Natural killer cell treated with Interleukin-12 subunit alpha and Interleukin-12 subunit beta and Interleukin-15 and Interleukin-18, amount 100 ng/mL, for 72 hours (primary cell): Measurements from ENCODE around the gene OR4N2. TPM values are rescaled to one million over a fixed set of nuclear protein-coding genes. Genes with fewer than 3 reads are reported as not detected.

Source experiments
- ATAC-seq, 2 donors: fragments of 150-1000 bp; cut with Tn5 transposase in 1 of 2; sonication (Bioruptor Pico), chemical (Tn5 transposase) in 1 of 2; 2 replicates each; pipeline ENCODE4 v1.10.0; 2021
- DNase-seq: peaks from one replicate; pipeline ENCODE4 v3.0.0; 2022; ENCODE audit warnings: low spot score
- H3K27ac Mint-ChIP-seq, 2 donors: 1 replicate in 1 of 2; 2 replicates in 1 of 2; pipeline ENCODE4 v1.8.0; 2022; ENCODE audit warnings: mixed read lengths in 2 of 2, mild to moderate bottlenecking in 1 of 2, moderate library complexity in 1 of 2
- H3K27me3 Mint-ChIP-seq, 2 donors: 1 replicate in 1 of 2; 2 replicates in 1 of 2; pipeline ENCODE4 v1.8.0; 2022; ENCODE audit warnings: mixed read lengths in 2 of 2
- H3K36me3 Mint-ChIP-seq: one replicate; pipeline ENCODE4 v1.8.0; 2022; ENCODE audit warnings: mixed read lengths
- H3K4me1 Mint-ChIP-seq, 2 donors: 1 replicate in 1 of 2; 2 replicates in 1 of 2; pipeline ENCODE4 v1.8.0; 2022; ENCODE audit warnings: low read depth in 2 of 2, mixed read lengths in 2 of 2, mild to moderate bottlenecking in 1 of 2
- H3K4me3 Mint-ChIP-seq: one replicate; pipeline ENCODE4 v1.8.0; 2022; ENCODE audit warnings: mixed read lengths
- H3K9me3 Mint-ChIP-seq: 2 replicates; pipeline ENCODE4 v1.8.0; 2022; ENCODE audit warnings: mixed read lengths
- total RNA-seq, 2 donors: library from RNA; stranded (reverse); gene quantifications; one replicate each; pipeline ENCODE4 v1.2.3, GENCODE V29; 2022

OR4N2 gene
- total RNA-seq, 2 donors from 2014 or later = not detected

DNA sequence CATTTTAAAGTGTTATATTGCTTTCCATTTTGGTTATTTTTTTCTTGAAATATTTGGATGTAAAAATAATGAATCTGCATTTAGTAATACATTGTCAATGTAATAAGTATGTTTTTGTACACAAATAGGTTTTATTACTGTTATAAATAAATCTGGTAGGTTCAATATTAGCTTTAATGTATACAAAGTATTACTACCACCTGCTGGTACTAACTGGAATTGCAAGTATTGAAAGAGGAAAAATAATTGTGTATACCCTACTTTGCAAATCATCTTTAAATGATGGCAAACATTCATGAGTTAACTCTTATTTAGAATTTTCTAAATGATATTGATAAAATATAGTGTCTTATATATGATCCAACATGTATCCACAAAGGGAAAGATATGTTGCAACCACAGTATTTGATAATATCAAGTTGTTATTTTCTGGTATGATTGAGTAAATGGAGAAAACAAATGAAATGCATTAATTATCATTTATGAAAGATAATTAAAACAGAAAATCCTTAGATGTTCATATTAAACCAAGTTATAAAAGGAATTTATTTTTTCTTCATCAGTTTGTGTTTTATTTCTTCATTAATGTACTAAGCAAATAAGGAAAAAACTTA, 74.6 kb downstream of the OR4N2 start:
- Mint-ChIP-seq H3K4me1 (no peaks in the 10 kb centered on the region), H3K9me3 (no peaks in the 10 kb centered on the region), H3K27me3 (no peaks in the 10 kb centered on the region), H3K27ac (no peak overlapping the region), H3K36me3 (no peaks in the 10 kb centered on the region), H3K4me3 (no peak overlapping the region)
- DNase-seq = no peak
- no peak for ATAC-seq

Other genes starting within 250 kb of the OR4N2 start
- gene OR11H2, start 89.9 kb upstream of the OR4N2 start, total RNA-seq = not detected
- gene OR4Q3, start 60.2 kb upstream of the OR4N2 start, total RNA-seq = not detected
- gene OR4M1, start 30.3 kb upstream of the OR4N2 start, total RNA-seq = not detected
- gene OR4K2, start 71.4 kb downstream of the OR4N2 start, total RNA-seq = not detected
- gene OR4K5, start 116.8 kb downstream of the OR4N2 start, total RNA-seq = not detected
- gene OR4K1, start 127.1 kb downstream of the OR4N2 start, total RNA-seq = not detected
- gene OR4K15, start 171.8 kb downstream of the OR4N2 start, total RNA-seq = not detected
- gene OR4Q2, start 198.4 kb downstream of the OR4N2 start, total RNA-seq = not detected
- gene OR4K14, start 215.5 kb downstream of the OR4N2 start, total RNA-seq = not detected
- gene OR4K13, start 232.3 kb downstream of the OR4N2 start, total RNA-seq = not detected